ENCODE data around the gene LRRC3B. TPM values are rescaled to one million over a fixed set of nuclear protein-coding genes. Genes with fewer than 3 reads are reported as not detected.

The LRRC3B gene, protein sequence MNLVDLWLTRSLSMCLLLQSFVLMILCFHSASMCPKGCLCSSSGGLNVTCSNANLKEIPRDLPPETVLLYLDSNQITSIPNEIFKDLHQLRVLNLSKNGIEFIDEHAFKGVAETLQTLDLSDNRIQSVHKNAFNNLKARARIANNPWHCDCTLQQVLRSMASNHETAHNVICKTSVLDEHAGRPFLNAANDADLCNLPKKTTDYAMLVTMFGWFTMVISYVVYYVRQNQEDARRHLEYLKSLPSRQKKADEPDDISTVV
- total RNA-seq (not detected), total RNA-seq (0 to 0.09 (median 0) reads per million in 29 experiments)
- total RNA-seq (2013), result not detected

GRCh38 chr3:26622621-26623418 lies at the start of gene LRRC3B:
Gene LRRC3B, plus strand, starts transcription at chr3:26622772. Its CDS starts 86,901 bp downstream, at chr3:26709673.
- Mint-ChIP-seq H3K9me3 (no peaks in the 10 kb centered on the region), H3K4me1 (no peaks in the 10 kb centered on the region), H3K36me3 (no peaks in the 10 kb centered on the region), H3K4me3 (no peak within 1 kb of the TSS), H3K27ac (no peak within 1 kb of the TSS), H3K27me3 (peaks cover 37 to 42% of the 10 kb centered on the region in 2 donors)
- Histone ChIP-seq H3K4me1 (ENCODE audit: control insufficient read depth in 1 of 2, extremely low read depth in 1 of 2, insufficient read depth in 2 of 2, low read length in 2 of 2) (no peaks in the 10 kb centered on the region), H3K27me3 (replicated peaks in 1 of 2; ENCODE audit: control insufficient read depth in 2 of 2, extremely low read depth in 1 of 2, insufficient read depth in 2 of 2, low read length in 1 of 2) (peaks cover 16 to 34% of the 10 kb centered on the region in 2 experiments), H3K4me3 (ENCODE audit: control insufficient read depth in 1 of 2, extremely low read depth in 1 of 2, low read length in 1 of 2) (no peak within 1 kb of the TSS), H3K36me3 (ENCODE audit: control insufficient read depth in 2 of 2, extremely low read depth in 1 of 2, insufficient read depth in 1 of 2, low read length in 1 of 2) (no peaks in the 10 kb centered on the region), H3K27ac (ENCODE audit: low read length) (no peak within 1 kb of the TSS), H3K9me3 (no peaks in the 10 kb centered on the region)
- DNase-seq (no peak), ATAC-seq (replicated peaks in 1 of 4) (peak in 1 of 4 experiments; percentile 19)
- ChIA-PET CTCF (no interaction called here), POLR2A (no interaction called here)
- WGBS (ENCODE audit: insufficient coverage), result 4% methylated on average over 72 of the region's 72 CpGs

- H3K27me3 Mint-ChIP-seq, result no peaks in the 10 kb centered on the region
- Histone ChIP-seq H3K27ac (ENCODE audit: low read length) (no peak overlapping the region), H3K4me1 (ENCODE audit: control insufficient read depth in 1 of 2, extremely low read depth in 1 of 2, insufficient read depth in 2 of 2, low read length in 2 of 2) (no peaks in the 10 kb centered on the region), H3K27me3 (replicated peaks in 1 of 2; ENCODE audit: control insufficient read depth in 2 of 2, extremely low read depth in 1 of 2, insufficient read depth in 2 of 2, low read length in 1 of 2) (no peaks in the 10 kb centered on the region), H3K36me3 (ENCODE audit: control insufficient read depth in 2 of 2, extremely low read depth in 1 of 2, insufficient read depth in 1 of 2, low read length in 1 of 2) (no peaks in the 10 kb centered on the region), H3K9me3 (no peaks in the 10 kb centered on the region), H3K4me3 (ENCODE audit: control insufficient read depth in 1 of 2, extremely low read depth in 1 of 2, low read length in 1 of 2) (no peak overlapping the region)
- no peak overlapping the region for H3K4me3 Mint-ChIP-seq
- DNase-seq (no peak), ATAC-seq (replicated peaks in 1 of 4) (no peak)
- peaks cover 2 to 5% (median 4%) of the 10 kb centered on the region in 3 donors for H3K9me3 Mint-ChIP-seq
- H3K36me3 Mint-ChIP-seq, result no peaks in the 10 kb centered on the region
- no peak overlapping the region for H3K27ac Mint-ChIP-seq
- POLR2A ChIA-PET, result no interaction called here
- no peaks in the 10 kb centered on the region for H3K4me1 Mint-ChIP-seq
- CTCF ChIA-PET, result no interaction called here
Observed at GRCh38 chr3:26574766-26575165, 47.8 kb upstream of the LRRC3B start.

GRCh38 chr3:26579116-26579515 lies 43.5 kb upstream of the LRRC3B start:
- DNase-seq (no peak), ATAC-seq (replicated peaks in 1 of 4) (no peak)
- no peaks in the 10 kb centered on the region for H3K27me3 ChIP-seq (replicated peaks in 1 of 2; ENCODE audit: control insufficient read depth in 2 of 2, extremely low read depth in 1 of 2, insufficient read depth in 2 of 2, low read length in 1 of 2)
- Mint-ChIP-seq H3K36me3 (no peaks in the 10 kb centered on the region), H3K27me3 (no peaks in the 10 kb centered on the region), H3K4me1 (no peaks in the 10 kb centered on the region), H3K4me3 (no peak overlapping the region), H3K9me3 (peaks cover 4 to 6% (median 5%) of the 10 kb centered on the region in 3 donors), H3K27ac (no peak overlapping the region)
- ChIA-PET POLR2A (no interaction called here), CTCF (no interaction called here)
- no peaks in the 10 kb centered on the region for H3K36me3 ChIP-seq (ENCODE audit: control insufficient read depth in 2 of 2, extremely low read depth in 1 of 2, insufficient read depth in 1 of 2, low read length in 1 of 2)
- H3K4me3 ChIP-seq (ENCODE audit: control insufficient read depth in 1 of 2, extremely low read depth in 1 of 2, low read length in 1 of 2), result no peak overlapping the region
- no peaks in the 10 kb centered on the region for H3K9me3 ChIP-seq
- no peaks in the 10 kb centered on the region for H3K4me1 ChIP-seq (ENCODE audit: control insufficient read depth in 1 of 2, extremely low read depth in 1 of 2, insufficient read depth in 2 of 2, low read length in 2 of 2)
- H3K27ac ChIP-seq (ENCODE audit: low read length), result no peak overlapping the region
- WGBS (ENCODE audit: insufficient coverage), result 44% methylated on average over 1 of the region's 1 CpG

DNA sequence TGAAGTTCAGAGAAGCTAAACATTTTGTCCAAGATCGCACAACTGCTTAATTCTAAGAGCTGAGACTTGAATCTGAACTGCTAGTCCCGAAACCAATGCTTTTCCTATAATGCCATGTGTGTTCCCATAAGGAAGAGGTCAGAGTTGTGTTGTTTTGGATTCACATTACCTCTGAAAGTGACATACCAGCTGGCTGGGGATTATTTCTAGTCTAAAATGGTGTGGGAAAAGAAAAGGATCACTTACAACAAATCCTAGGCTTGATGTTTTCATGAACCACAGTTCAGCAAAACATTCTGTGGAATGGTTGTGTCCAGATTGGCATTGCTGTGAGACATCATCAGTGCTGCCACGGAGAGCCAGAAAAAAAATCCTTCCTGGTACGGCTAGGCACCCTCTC lies 35.0 kb upstream of the LRRC3B start:
- Mint-ChIP-seq H3K9me3 (peaks cover 0 to 5% (median 3%) of the 10 kb centered on the region in 3 donors), H3K4me3 (no peak overlapping the region), H3K27me3 (no peaks in the 10 kb centered on the region), H3K36me3 (no peaks in the 10 kb centered on the region), H3K4me1 (no peaks in the 10 kb centered on the region), H3K27ac (no peak overlapping the region)
- ATAC-seq (replicated peaks in 1 of 4) (no peak), DNase-seq (no peak)
- Histone ChIP-seq H3K36me3 (ENCODE audit: control insufficient read depth in 2 of 2, extremely low read depth in 1 of 2, insufficient read depth in 1 of 2, low read length in 1 of 2) (no peaks in the 10 kb centered on the region), H3K4me3 (ENCODE audit: control insufficient read depth in 1 of 2, extremely low read depth in 1 of 2, low read length in 1 of 2) (no peak overlapping the region), H3K27me3 (replicated peaks in 1 of 2; ENCODE audit: control insufficient read depth in 2 of 2, extremely low read depth in 1 of 2, insufficient read depth in 2 of 2, low read length in 1 of 2) (no peaks in the 10 kb centered on the region), H3K4me1 (ENCODE audit: control insufficient read depth in 1 of 2, extremely low read depth in 1 of 2, insufficient read depth in 2 of 2, low read length in 2 of 2) (no peaks in the 10 kb centered on the region), H3K27ac (ENCODE audit: low read length) (no peak overlapping the region), H3K9me3 (no peaks in the 10 kb centered on the region)
- CTCF ChIA-PET, result no interaction called here
- 80% methylated on average over 3 of the region's 4 CpGs for WGBS (ENCODE audit: insufficient coverage)
- POLR2A ChIA-PET, result no interaction called here

GRCh38 chr3:26588931-26589330 lies 33.6 kb upstream of the LRRC3B start:
- no peaks in the 10 kb centered on the region for H3K4me1 ChIP-seq (ENCODE audit: control insufficient read depth in 1 of 2, extremely low read depth in 1 of 2, insufficient read depth in 2 of 2, low read length in 2 of 2)
- no peak overlapping the region for H3K4me3 ChIP-seq (ENCODE audit: control insufficient read depth in 1 of 2, extremely low read depth in 1 of 2, low read length in 1 of 2)
- H3K9me3 ChIP-seq, result no peaks in the 10 kb centered on the region
- H3K27ac Mint-ChIP-seq, result no peak overlapping the region
- ATAC-seq (replicated peaks in 1 of 4), result no peak
- H3K27me3 Mint-ChIP-seq, result no peaks in the 10 kb centered on the region
- DNase-seq, result no peak
- H3K36me3 Mint-ChIP-seq, result no peaks in the 10 kb centered on the region
- no peaks in the 10 kb centered on the region for H3K27me3 ChIP-seq (replicated peaks in 1 of 2; ENCODE audit: control insufficient read depth in 2 of 2, extremely low read depth in 1 of 2, insufficient read depth in 2 of 2, low read length in 1 of 2)
- no peak overlapping the region for H3K27ac ChIP-seq (ENCODE audit: low read length)
- no CpG with 5 or more reads among the region's 2 CpGs for WGBS (ENCODE audit: insufficient coverage)
- H3K36me3 ChIP-seq (ENCODE audit: control insufficient read depth in 2 of 2, extremely low read depth in 1 of 2, insufficient read depth in 1 of 2, low read length in 1 of 2), result no peaks in the 10 kb centered on the region
- H3K4me1 Mint-ChIP-seq, result no peaks in the 10 kb centered on the region
- ChIA-PET CTCF (no interaction called here), POLR2A (no interaction called here)
- H3K9me3 Mint-ChIP-seq, result peaks cover under 1 to 7% (median 3%) of the 10 kb centered on the region in 3 donors
- no peak overlapping the region for H3K4me3 Mint-ChIP-seq

DNA sequence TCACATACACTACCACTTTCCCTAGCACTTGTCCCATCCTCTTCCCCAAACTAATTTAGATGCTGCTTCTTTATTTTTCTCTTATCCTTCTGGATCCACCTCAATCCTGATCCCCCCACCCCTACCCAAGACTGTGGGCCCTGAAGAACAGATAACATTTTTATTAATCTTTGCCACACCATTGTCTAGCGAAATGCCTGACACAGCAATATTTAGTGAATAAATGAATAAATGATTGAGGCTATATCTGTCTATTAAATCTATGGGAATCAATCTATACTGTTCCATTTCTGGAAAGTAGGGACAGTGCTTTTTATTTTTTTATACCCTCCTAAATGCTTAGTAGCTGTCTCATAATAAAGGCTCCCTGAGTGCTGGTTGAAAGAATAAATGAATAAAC lies 32.9 kb upstream of the LRRC3B start:
- Mint-ChIP-seq H3K9me3 (peaks cover 3 to 9% (median 4%) of the 10 kb centered on the region in 3 donors), H3K27ac (no peak overlapping the region), H3K27me3 (no peaks in the 10 kb centered on the region), H3K4me3 (no peak overlapping the region), H3K4me1 (no peaks in the 10 kb centered on the region), H3K36me3 (no peaks in the 10 kb centered on the region)
- Histone ChIP-seq H3K27me3 (replicated peaks in 1 of 2; ENCODE audit: control insufficient read depth in 2 of 2, extremely low read depth in 1 of 2, insufficient read depth in 2 of 2, low read length in 1 of 2) (no peaks in the 10 kb centered on the region), H3K4me1 (ENCODE audit: control insufficient read depth in 1 of 2, extremely low read depth in 1 of 2, insufficient read depth in 2 of 2, low read length in 2 of 2) (no peaks in the 10 kb centered on the region), H3K36me3 (ENCODE audit: control insufficient read depth in 2 of 2, extremely low read depth in 1 of 2, insufficient read depth in 1 of 2, low read length in 1 of 2) (no peaks in the 10 kb centered on the region), H3K4me3 (ENCODE audit: control insufficient read depth in 1 of 2, extremely low read depth in 1 of 2, low read length in 1 of 2) (no peak overlapping the region), H3K27ac (ENCODE audit: low read length) (no peak overlapping the region), H3K9me3 (no peaks in the 10 kb centered on the region)
- ChIA-PET POLR2A (no interaction called here), CTCF (no interaction called here)
- ATAC-seq (replicated peaks in 1 of 4), result no peak
- no CpG with 5 or more reads among the region's 1 CpG for WGBS (ENCODE audit: insufficient coverage)
- no peak for DNase-seq

Measured in T-cell (primary cell).